HG03571 (cell line): ENCODE results near the gene LRRC37A3.
A peak's percentile ranks its signal among the peaks of the same experiment; 100 is the strongest.
"Not testable (repeated sequence)": the region's sequence is repeated elsewhere in the genome, so short reads cannot be mapped to it uniquely, and the experiment has no call there.

Source experiments
- ATAC-seq: cut with Tn5 transposase; IDR thresholded peaks from one replicate; pipeline ENCODE4 v1.9.1; 2021; ENCODE audit not compliant: unreplicated experiment

Gene LRRC37A3

GRCh38 chr17:64919289-64920025 is at the start of gene LRRC37A3:
Gene LRRC37A3 (minus strand): TSS chr17:64919478. CDS start chr17:64897257, 22,221 bp downstream.
- ATAC-seq, result peak; percentile 90

DNA sequence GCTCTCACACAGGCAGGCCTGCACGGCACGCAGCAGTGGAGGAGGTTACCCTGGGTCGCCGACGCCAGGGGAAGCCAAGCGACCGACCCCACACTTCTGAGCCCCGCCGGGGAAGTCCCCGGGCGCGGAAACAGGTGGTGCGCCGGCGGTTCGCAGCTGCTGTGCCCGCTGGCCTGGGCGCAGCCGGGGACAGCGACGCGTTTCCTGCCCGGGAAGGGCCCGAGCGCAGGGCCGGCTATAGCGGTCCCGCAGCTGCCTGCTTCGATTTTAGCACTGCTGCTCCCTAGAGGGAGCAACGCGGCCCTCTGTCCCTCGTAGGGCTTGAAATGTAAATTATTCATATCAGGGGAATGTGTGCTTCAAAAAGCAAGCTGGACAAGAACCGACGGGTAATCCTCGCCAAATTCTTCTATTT is 46.6 kb upstream of the LRRC37A3 start:
- ATAC-seq, result peak; percentile 91

- not testable (repeated sequence) for ATAC-seq
Measured at GRCh38 chr17:64965256-64965872, 46.1 kb upstream of the LRRC37A3 start.

DNA sequence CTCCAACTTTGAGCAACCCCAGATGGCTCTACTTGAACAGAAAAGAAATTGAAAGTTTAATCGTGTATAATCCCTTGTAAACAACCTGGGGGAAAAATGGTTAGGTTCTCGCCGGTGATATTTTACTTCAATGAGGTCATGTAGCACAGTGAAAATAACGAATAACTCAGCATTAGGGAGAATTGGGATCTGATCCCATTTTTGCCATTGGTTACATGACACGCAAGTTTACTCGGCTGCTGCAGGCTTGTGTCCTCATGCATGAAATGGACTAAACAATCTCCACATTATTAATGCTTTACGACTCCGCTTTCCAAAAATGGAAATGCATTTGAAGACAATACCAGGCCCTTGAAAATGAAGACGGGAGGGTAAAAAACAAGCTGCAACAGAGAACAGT is 45.5 kb upstream of the LRRC37A3 start:
- no peak for ATAC-seq

DNA sequence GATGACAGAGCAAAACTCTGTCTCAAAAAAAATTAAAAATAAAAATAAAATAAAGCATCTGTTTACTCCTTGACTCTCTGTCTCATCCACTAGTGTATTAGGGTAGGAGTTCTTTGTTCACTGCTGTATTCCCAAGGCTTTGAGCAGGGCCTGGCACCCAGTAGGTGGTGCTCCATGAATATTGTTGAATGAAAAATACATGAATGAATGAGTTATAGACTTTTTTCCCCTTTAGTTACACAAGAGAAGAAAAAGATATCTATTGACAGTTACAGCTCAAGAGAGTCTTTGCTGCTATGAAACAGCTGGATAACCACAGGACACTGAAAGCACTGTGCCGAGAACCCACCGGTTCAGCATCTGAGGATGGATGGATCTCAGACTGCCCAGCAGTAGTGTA is 44.5 kb upstream of the LRRC37A3 start:
- not testable (repeated sequence) for ATAC-seq

GRCh38 chr17:64961563-64962378 is 42.5 kb upstream of the LRRC37A3 start:
- ATAC-seq, result peak; percentile 29

DNA sequence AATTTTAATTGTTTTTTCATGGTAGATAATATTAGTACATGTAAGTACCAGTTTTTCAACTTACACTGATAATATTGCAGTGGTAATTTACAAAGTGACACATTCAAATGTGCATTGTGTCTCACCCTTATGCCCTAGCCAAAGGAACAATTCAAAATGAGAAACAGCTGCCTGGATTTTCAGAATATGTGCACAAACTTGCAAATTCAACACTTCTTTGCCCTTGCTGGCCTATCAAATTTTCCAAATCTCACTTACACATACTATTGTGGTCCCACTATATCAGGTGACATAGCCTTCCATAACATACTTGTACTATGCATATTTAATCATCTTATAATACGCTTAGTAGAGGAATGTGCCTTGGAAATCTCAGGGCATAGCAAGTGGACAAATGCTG is 32.6 kb upstream of the LRRC37A3 start:
- ATAC-seq, result no peak

- no peak for ATAC-seq
Measured at GRCh38 chr17:64950871-64951270, 31.6 kb upstream of the LRRC37A3 start.

DNA sequence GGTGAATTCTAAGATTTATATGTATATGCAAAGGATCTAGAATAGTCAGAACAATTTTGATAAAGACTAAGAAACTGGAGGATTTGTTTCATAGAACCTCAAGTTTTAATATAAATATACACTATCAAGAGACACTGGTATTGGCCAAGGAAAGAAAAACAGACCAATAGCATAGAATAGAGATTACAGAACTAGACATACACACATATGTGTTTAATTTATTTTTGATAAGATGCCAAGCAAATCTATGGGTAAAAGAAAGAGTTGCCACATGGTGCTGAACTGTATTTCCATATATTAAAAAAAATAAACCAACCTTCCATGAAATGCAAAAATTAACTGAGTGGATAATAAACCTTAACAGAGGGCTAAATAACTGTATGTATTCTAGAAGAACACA is 27.9 kb upstream of the LRRC37A3 start:
- ATAC-seq, result no peak

DNA sequence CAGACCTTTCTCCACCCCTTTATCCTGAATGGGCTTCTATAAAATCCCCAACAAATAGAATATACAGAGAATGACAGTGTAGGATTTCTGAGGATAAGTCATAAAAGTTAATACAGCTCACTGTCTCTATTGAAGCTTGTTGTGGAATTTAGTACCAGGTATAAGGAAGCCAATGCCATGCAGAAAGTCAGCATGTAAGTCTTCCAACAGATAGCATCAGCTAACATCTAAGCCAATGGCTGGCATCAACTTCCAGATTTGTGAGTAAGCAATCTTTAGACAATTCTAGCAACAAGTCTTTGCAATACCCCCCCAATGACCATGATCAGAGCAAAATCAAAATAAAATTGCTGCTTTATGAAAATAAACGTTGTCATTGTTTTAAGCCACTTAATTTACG is 22.5 kb upstream of the LRRC37A3 start:
- no peak for ATAC-seq

GRCh38 chr17:64941045-64941444 is 21.8 kb upstream of the LRRC37A3 start:
- no peak for ATAC-seq

GRCh38 chr17:64940055-64940454 is 20.8 kb upstream of the LRRC37A3 start:
- ATAC-seq, result no peak

GRCh38 chr17:64938925-64939474 is 19.7 kb upstream of the LRRC37A3 start:
- ATAC-seq, result no peak

GRCh38 chr17:64938290-64938689 is 19.0 kb upstream of the LRRC37A3 start:
- no peak for ATAC-seq

DNA sequence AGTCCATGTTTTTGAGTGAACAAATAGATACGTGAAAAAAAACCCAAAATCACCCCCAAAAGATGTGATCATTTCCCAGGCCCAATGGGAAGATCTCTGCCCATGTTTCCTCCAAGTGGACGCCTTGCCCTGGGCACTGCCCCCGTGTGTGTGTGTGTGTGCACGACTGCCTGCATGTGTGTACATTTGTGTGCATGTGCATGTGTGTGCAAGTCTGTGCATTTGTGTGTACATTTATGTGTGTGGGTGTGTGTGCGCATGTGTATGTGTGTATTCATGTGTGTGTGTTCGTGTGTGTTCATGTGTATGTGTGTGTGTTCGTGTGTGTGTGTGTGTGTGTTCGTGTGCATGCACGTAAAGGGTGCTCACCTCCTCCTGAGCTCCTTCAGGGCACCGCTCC is 16.8 kb upstream of the LRRC37A3 start:
- no peak for ATAC-seq

- not testable (repeated sequence) for ATAC-seq
Measured at GRCh38 chr17:64934284-64934778, 15.1 kb upstream of the LRRC37A3 start.

DNA sequence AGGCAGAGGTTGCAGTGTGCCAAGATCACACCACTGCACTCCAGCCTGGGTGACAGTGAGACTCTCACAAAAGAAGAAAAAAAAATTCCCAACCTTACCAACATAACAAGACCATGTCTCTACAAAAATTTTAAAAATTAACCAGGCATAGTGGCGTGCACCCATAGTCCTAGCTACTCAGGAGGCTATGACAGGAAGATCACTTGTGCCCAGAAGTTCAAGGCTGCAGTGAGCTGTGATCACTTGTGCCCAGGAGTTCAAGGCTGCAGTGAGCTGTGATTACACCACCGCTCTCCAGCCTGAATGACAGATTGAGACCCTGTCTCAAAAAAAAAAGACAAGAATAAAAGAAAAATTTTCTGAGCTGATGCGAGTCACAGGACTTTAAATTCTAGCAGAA is 13.6 kb upstream of the LRRC37A3 start:
- not testable (repeated sequence) for ATAC-seq

DNA sequence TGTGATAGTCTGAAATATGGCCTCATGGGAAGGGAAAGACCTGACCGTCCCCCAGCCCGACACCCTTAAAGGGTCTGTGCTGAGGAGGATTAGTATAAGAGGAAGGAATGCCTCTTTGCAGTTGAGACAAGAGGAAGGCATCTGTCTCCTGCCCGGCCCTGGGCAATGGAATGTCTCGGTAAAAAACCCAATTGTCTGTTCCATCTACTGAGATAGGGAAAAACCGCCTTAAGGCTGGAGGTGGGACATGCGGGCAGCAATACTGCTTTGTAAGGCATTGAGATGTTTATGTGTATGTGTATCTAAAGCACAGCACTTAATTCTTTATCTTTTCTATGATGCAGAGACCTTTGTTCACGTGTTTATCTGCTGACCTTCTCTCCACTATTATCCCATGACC is 11.1 kb upstream of the LRRC37A3 start:
- ATAC-seq, result not testable (repeated sequence)

DNA sequence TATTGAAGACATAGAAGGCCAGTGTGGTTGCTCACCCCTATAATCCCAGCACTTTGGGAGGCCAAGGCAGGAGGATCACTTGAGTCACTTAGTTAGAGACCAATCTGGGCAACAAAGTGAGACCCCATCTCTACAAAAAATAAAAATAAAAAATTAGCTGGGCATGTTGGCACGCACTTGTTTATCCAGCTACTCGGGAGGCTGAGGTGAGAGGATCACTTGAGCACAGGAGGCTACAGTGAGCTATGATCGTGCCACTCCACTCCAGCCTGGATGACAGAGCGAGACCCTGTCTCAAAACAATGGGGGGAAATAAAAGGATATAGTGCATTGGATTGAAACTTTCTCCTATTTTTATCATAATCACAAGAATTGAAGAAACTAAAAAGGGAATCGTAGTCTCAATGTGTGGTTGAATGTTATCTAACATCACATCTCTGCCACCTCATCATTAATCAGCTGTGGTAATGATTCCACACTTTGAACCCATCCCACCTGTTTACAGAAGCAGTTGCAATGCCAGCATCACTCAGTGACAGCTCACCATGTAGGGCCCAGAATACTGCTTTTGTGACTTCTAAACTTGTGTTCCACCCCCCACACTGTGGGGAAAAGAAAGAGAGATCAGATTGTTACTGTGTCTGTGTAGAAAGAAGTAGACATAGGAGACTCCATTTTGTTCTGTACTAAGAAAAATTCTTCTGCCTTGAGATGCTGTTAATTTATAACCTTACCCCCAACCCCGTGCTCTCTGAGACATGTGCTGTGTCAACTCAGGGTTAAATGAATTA is 10.3 kb upstream of the LRRC37A3 start:
- not testable (repeated sequence) for ATAC-seq

DNA sequence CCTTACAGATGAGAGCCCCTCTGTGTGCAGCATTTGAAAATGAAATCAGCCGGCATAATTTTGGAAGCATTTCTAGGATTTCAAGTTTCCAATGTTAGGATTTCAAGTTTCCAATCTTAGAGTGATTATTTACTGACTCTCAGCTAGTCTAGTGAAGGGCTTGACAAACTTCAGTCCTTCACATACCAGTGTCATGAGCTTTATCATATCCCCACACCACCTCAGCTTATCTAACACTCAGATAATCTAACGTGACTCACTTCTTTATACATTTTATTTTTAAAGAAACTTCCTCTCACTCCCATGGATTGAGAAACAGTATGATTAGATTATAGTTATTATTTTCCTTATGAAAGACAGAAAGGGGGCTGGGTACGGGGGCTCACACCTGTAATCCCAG is 9.4 kb upstream of the LRRC37A3 start:
- not testable (repeated sequence) for ATAC-seq
